Hypothalamus (tissue), 51 donors: ENCODE results near the gene BLCAP.

Source experiments
- DNase-seq, 51 donors: peaks; one replicate each; lab custom pipeline; 2025; lab: John Stamatoyannopoulos, UW

The BLCAP gene

GRCh38 chr20:37531856-37532255, 4.2 kb upstream of the BLCAP start:
- no peak for DNase-seq

GRCh38 chr20:37530696-37531095, 3.0 kb upstream of the BLCAP start:
- no peak for DNase-seq

- DNase-seq, result no peak
Measured at GRCh38 chr20:37529968-37530600, 2.4 kb upstream of the BLCAP start.

- DNase-seq, result no peak
Measured at GRCh38 chr20:37529214-37529967, 1.7 kb upstream of the BLCAP start.

GRCh38 chr20:37528446-37529213, 954 bp upstream of the BLCAP start:
- DNase-seq, result no peak

- DNase-seq, result peak in 1 of 51 donors; percentile 18
Measured at GRCh38 chr20:37526839-37527637, 638 bp downstream of the BLCAP start.

GRCh38 chr20:37526238-37526838, 1.3 kb downstream of the BLCAP start:
- DNase-seq, result no peak

- no peak for DNase-seq
Measured at GRCh38 chr20:37525810-37526209, 1.9 kb downstream of the BLCAP start.

GRCh38 chr20:37524859-37525708, 2.6 kb downstream of the BLCAP start:
- no peak for DNase-seq

- no peak for DNase-seq
Measured at GRCh38 chr20:37523911-37524700, 3.6 kb downstream of the BLCAP start.

- DNase-seq, result no peak
Measured at GRCh38 chr20:37523012-37523391, 4.7 kb downstream of the BLCAP start.

GRCh38 chr20:37522260-37523011, 5.2 kb downstream of the BLCAP start:
- peak in 9 of 51 donors; percentile 11 to 36 (median 24) for DNase-seq

- peak in 13 of 51 donors; percentile 10 to 44 (median 20) for DNase-seq
Measured at GRCh38 chr20:37521061-37521771, 6.5 kb downstream of the BLCAP start, which contains the start of gene NNAT. TSS of gene NNAT (plus strand) at chr20:37521250. CDS start at chr20:37521332, 82 bp downstream.

- DNase-seq, result peak in 1 of 51 donors; percentile 44
Measured at GRCh38 chr20:37520419-37520955, 7.2 kb downstream of the BLCAP start.

GRCh38 chr20:37519508-37520418, 7.9 kb downstream of the BLCAP start:
- peak in 9 of 51 donors; percentile 11 to 32 (median 18) for DNase-seq
